ENCODE data around the gene SUN3. TPM values are rescaled to one million over a fixed set of nuclear protein-coding genes. Genes with fewer than 3 reads are reported as not detected.
"Not testable (repeated sequence)": the region's sequence is repeated elsewhere in the genome, so short reads cannot be mapped to it uniquely, and the experiment has no call there.

The SUN3 gene
- polyA plus RNA-seq, 1 experiment: not detected

- POLR2A ChIA-PET: no interaction called here
- TF ChIP-seq CTCF (IDR thresholded peaks at IDR 0.05; ENCODE audit: insufficient read depth, low read depth, low read length): no peak
- no peak for DNase-seq (ENCODE audit: low read depth)
- H3K4me3 ChIP-seq (ENCODE audit: low read depth, low read length): no peak overlapping the region
- no peaks in the 10 kb centered on the region for H3K36me3 ChIP-seq (ENCODE audit: control insufficient read depth, insufficient read depth, low read length)
- CTCF ChIA-PET: no interaction called here
- H3K27me3 ChIP-seq (ENCODE audit: control insufficient read depth, insufficient read depth, low read length): peaks cover 3% of the 10 kb centered on the region; the same call in 1 of the 2 replicates
Observed at GRCh38 chr7:48006866-48007265, 22.0 kb downstream of the SUN3 start.

- CTCF ChIA-PET: interaction anchor here (0.7 to 1.9 kb wide), 4 partner anchors 12 to 657 kb away, joined by 3 to 8 read pairs (median 5); no protein-coding TSS in a partner anchor
- TF ChIP-seq CTCF (IDR thresholded peaks at IDR 0.05; ENCODE audit: insufficient read depth, low read depth, low read length): no peak
- Histone ChIP-seq H3K4me3 (ENCODE audit: low read depth, low read length) (no peak overlapping the region), H3K27me3 (ENCODE audit: control insufficient read depth, insufficient read depth, low read length) (peaks cover 3% of the 10 kb centered on the region; the same call in 1 of the 2 replicates), H3K36me3 (ENCODE audit: control insufficient read depth, insufficient read depth, low read length) (no peaks in the 10 kb centered on the region)
- no peak for DNase-seq (ENCODE audit: low read depth)
- POLR2A ChIA-PET: no interaction called here
Observed at GRCh38 chr7:48004638-48005037, 24.3 kb downstream of the SUN3 start.

- ChIA-PET POLR2A (no interaction called here), CTCF (interaction anchor here (0.9 to 1.9 kb wide), 3 partner anchors 11 to 106 kb away, joined by 3 to 8 read pairs (median 6); no protein-coding TSS in a partner anchor)
- no peak for DNase-seq (ENCODE audit: low read depth)
- peaks cover 3% of the 10 kb centered on the region; the same call in 1 of the 2 replicates for H3K27me3 ChIP-seq (ENCODE audit: control insufficient read depth, insufficient read depth, low read length)
- no peak overlapping the region for H3K4me3 ChIP-seq (ENCODE audit: low read depth, low read length)
- H3K36me3 ChIP-seq (ENCODE audit: control insufficient read depth, insufficient read depth, low read length): no peaks in the 10 kb centered on the region
- TF ChIP-seq CTCF (IDR thresholded peaks at IDR 0.05; ENCODE audit: insufficient read depth, low read depth, low read length): no peak
Observed at GRCh38 chr7:48004032-48004431, 24.9 kb downstream of the SUN3 start.

- H3K36me3 ChIP-seq (ENCODE audit: control insufficient read depth, insufficient read depth, low read length); DNase-seq (ENCODE audit: low read depth); H3K27me3 ChIP-seq (ENCODE audit: control insufficient read depth, insufficient read depth, low read length); POLR2A ChIA-PET; H3K4me3 ChIP-seq (ENCODE audit: low read depth, low read length): not testable (repeated sequence)
- CTCF ChIA-PET: interaction anchor here (1.0 to 3.3 kb wide), 2 partner anchors 9 to 110 kb away, joined by 4 to 14 read pairs; no protein-coding TSS in a partner anchor
Observed at GRCh38 chr7:48000164-48000563, 28.7 kb downstream of the SUN3 start.

- H3K36me3 ChIP-seq (ENCODE audit: control insufficient read depth, insufficient read depth, low read length): no peaks in the 10 kb centered on the region
- ChIA-PET CTCF (interaction anchor here (1.5 to 3.3 kb wide), 2 partner anchors 10 to 111 kb away, joined by 5 to 14 read pairs; no protein-coding TSS in a partner anchor), POLR2A (no interaction called here)
- no peaks in the 10 kb centered on the region for H3K27me3 ChIP-seq (ENCODE audit: control insufficient read depth, insufficient read depth, low read length)
- no peak overlapping the region for H3K4me3 ChIP-seq (ENCODE audit: low read depth, low read length)
- TF ChIP-seq CTCF (IDR thresholded peaks at IDR 0.05; ENCODE audit: insufficient read depth, low read depth, low read length): no peak
- no peak for DNase-seq (ENCODE audit: low read depth)
Observed at GRCh38 chr7:47999413-47999812, 29.5 kb downstream of the SUN3 start.

- DNase-seq (ENCODE audit: low read depth): no peak
- Histone ChIP-seq H3K27me3 (ENCODE audit: control insufficient read depth, insufficient read depth, low read length) (no peaks in the 10 kb centered on the region), H3K4me3 (ENCODE audit: low read depth, low read length) (no peak overlapping the region), H3K36me3 (ENCODE audit: control insufficient read depth, insufficient read depth, low read length) (no peaks in the 10 kb centered on the region)
- no peak for TF ChIP-seq CTCF (IDR thresholded peaks at IDR 0.05; ENCODE audit: insufficient read depth, low read depth, low read length)
- ChIA-PET POLR2A (no interaction called here), CTCF (interaction anchor here (0.7 to 3.7 kb wide), 22 partner anchors 10 to 169 kb away, joined by 3 to 112 read pairs (median 4); no protein-coding TSS in a partner anchor)
Observed at GRCh38 chr7:47992446-47992845, 36.5 kb downstream of the SUN3 start.

Measured in BJ (cell line).